Mucosa of descending colon (tissue), 3 donors: ENCODE data around the gene PACSIN1. TPM values are rescaled to one million over a fixed set of nuclear protein-coding genes. Genes with fewer than 3 reads are reported as not detected.

Experiments
- ATAC-seq: fragments of 200-7000 bp; cut with Tn5 transposase; one replicate; pipeline ENCODE4 v1.9.1; 2020; ENCODE audit warnings: mild to moderate bottlenecking, moderate library complexity
- DNase-seq, 3 donors: peaks; one replicate each; pipeline ENCODE4 v3.0.0-alpha.2; 2020
- H3K36me3 ChIP-seq: fragments of 200-600 bp; one replicate; pipeline ENCODE4 v1.8.0; 2021; ENCODE audit warnings: low read depth, mild to moderate bottlenecking
- H3K4me1 ChIP-seq: fragments of 200-600 bp; one replicate; pipeline ENCODE4 v1.8.0; 2021; ENCODE audit warnings: low read depth, mild to moderate bottlenecking
- H3K4me3 ChIP-seq: fragments of 200-600 bp; one replicate; pipeline ENCODE4 v1.8.0; 2021; ENCODE audit warnings: mild to moderate bottlenecking
- H3K9me3 ChIP-seq: fragments of 200-600 bp; one replicate; pipeline ENCODE4 v1.8.0; 2021; ENCODE audit warnings: mild to moderate bottlenecking
- CTCF ChIP-seq: fragments of 200-600 bp; IDR thresholded peaks from one replicate; pipeline ENCODE4 v1.8.0; 2022; ENCODE audit warnings: antibody characterized with exemption, mild to moderate bottlenecking
- intact Hi-C, 2 donors: fragments of 100-400 bp; cut with DNase I in 1 of 2; cut with micrococcal nuclease in 1 of 2; formaldehyde crosslinking; loops; one replicate each; pipeline versions ENCODE4 v1.11.0 to v1.11.1; 2022; cut with DNase I, micrococcal nuclease
- total RNA-seq, 3 donors: library from RNA; stranded (reverse); fragmentation: NEBNext Ultra II Directional in 2 of 3; extraction: Animal tissue kit (Norgen Biotek cat#: 25700) in 2 of 3; gene quantifications; one replicate each; pipeline versions ENCODE4 v1.2.1 to v1.2.4, GENCODE V29; 2021 to 2023
- donor health status: DM: no; HTN: no; CAD: no; lungs with moderate emphysema.
- donor health status: DM: no; HTN: no; CAD: no.
- donor health status: DM: no; HTN: yes; CAD: no.

The PACSIN1 gene
- total RNA-seq, 3 donors from 2014 or later: 0.41 to 1.9 (median 0.67) TPM

GRCh38 chr6:34575326-34575725 lies 109.5 kb downstream of the PACSIN1 start:
- DNase-seq (peak in 1 of 3 donors; percentile 21), ATAC-seq (no peak)
- H3K4me1 ChIP-seq: peaks cover 8% of the 10 kb centered on the region
- intact Hi-C loops: no loop called here
- H3K4me3 ChIP-seq: no peak overlapping the region
- H3K36me3 ChIP-seq: no peaks in the 10 kb centered on the region
- H3K9me3 ChIP-seq: no peaks in the 10 kb centered on the region
- TF ChIP-seq CTCF: no peak

- intact Hi-C loops: no loop called here
- no peak for ATAC-seq
- no peak for TF ChIP-seq CTCF
Measured at GRCh38 chr6:34576286-34576955, 110.5 kb downstream of the PACSIN1 start.

GRCh38 chr6:34578445-34579262 lies 112.8 kb downstream of the PACSIN1 start:
- ATAC-seq: no peak

More at GRCh38 chr6:34576286-34576955, 110.5 kb downstream of the PACSIN1 start:
- H3K4me1 ChIP-seq: peaks cover 8% of the 10 kb centered on the region
- no peak overlapping the region for H3K4me3 ChIP-seq
- DNase-seq: peak in 1 of 3 donors; percentile 16
- H3K9me3 ChIP-seq: no peaks in the 10 kb centered on the region
- no peaks in the 10 kb centered on the region for H3K36me3 ChIP-seq

GRCh38 chr6:34580707-34581560 lies 115.1 kb downstream of the PACSIN1 start:
- intact Hi-C loops: no loop called here
- TF ChIP-seq CTCF: no peak
- H3K4me1 ChIP-seq: no peaks in the 10 kb centered on the region
- ATAC-seq: no peak
- no peak overlapping the region for H3K4me3 ChIP-seq
- no peaks in the 10 kb centered on the region for H3K36me3 ChIP-seq
- H3K9me3 ChIP-seq: no peaks in the 10 kb centered on the region
- peak in 1 of 3 donors; percentile 11 for DNase-seq

More at GRCh38 chr6:34578445-34579262, 112.8 kb downstream of the PACSIN1 start:
- H3K4me3 ChIP-seq: no peak overlapping the region
- no peaks in the 10 kb centered on the region for H3K9me3 ChIP-seq
- intact Hi-C loops: no loop called here
- TF ChIP-seq CTCF: no peak
- H3K4me1 ChIP-seq: peaks cover 2% of the 10 kb centered on the region
- H3K36me3 ChIP-seq: no peaks in the 10 kb centered on the region
- peak in 1 of 3 donors; percentile 16 for DNase-seq

GRCh38 chr6:34581561-34581920 lies 115.7 kb downstream of the PACSIN1 start:
- intact Hi-C loops: no loop called here
- TF ChIP-seq CTCF: no peak
- Histone ChIP-seq H3K36me3 (no peaks in the 10 kb centered on the region), H3K9me3 (no peaks in the 10 kb centered on the region), H3K4me3 (no peak overlapping the region), H3K4me1 (peaks cover under 1% of the 10 kb centered on the region)
- no peak for DNase-seq
- ATAC-seq: no peak
